ENCODE results near the gene PTPN5.
"Not testable (repeated sequence)": the region's sequence is repeated elsewhere in the genome, so short reads cannot be mapped to it uniquely, and the experiment has no call there.

PTPN5 gene

DNA sequence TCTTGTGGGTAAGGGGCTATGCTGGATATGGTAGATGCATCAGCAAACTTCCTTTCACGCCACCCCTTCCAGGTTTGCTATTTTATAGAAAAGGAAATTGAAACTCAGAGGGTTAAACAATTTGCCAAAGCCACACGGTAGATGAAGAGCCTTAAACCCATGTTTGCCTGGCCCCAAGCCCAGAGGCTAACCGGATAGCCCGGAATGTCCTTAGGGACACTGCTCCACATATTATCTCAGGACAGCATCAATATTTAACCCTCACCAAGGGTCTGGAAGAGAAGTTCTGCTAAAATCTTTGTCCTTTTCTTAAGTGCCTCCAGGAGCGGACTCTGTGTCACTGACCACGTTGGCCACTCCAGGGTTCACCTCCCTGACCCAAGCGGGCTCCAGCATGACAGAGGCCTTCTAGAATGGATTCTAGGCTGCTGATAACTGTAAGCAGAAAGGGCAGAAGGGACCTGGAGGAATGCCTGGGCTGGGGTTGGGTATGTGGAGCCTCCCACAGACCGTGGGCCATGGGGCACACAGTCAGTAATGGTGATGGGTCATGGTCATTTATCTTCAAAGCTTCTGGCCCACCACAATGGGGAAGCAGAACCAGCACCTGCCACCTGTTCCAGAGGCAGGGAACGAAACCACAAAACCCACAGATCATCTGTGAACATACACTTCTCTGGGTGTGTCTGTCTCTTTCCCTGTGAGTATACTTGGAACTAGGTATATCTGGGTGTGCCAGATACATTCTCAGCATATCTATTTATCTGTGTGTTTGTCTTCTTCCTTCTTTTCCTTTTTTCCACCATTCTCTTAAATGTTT, 98.4 kb downstream of the PTPN5 start:
- ATAC-seq (ENCODE audit: insufficient read depth, low read depth), result 0 out of 3 replicates have a peak, but pooled peaks have one; percentile 19
- Histone ChIP-seq H4K20me1 (ENCODE audit: insufficient read depth, low read length) (no peaks in the 10 kb centered on the region), H3K27ac (ENCODE audit: low read length) (no peak overlapping the region), H3K4me2 (ENCODE audit: insufficient read depth, low read length) (no peak overlapping the region), H3K79me2 (ENCODE audit: insufficient read depth, low read length) (no peaks in the 10 kb centered on the region), H3K9me3 (ENCODE audit: insufficient read depth, low read length, severe bottlenecking) (no peaks in the 10 kb centered on the region), H3K4me1 (ENCODE audit: insufficient read depth, low read length) (peaks cover 3% of the 10 kb centered on the region; the same call in 1 of the 2 replicates), H2AFZ (ENCODE audit: low read depth, low read length) (no peak overlapping the region), H3K4me3 (ENCODE audit: low read depth in 1 of 2, low read length in 2 of 2) (no peak overlapping the region), H3K27me3 (ENCODE audit: insufficient read depth, low read length, poor library complexity) (peaks cover 5% of the 10 kb centered on the region), H3K9ac (ENCODE audit: low read depth, low read length) (no peak overlapping the region), H3K36me3 (ENCODE audit: insufficient read depth, low read length) (no peaks in the 10 kb centered on the region)
- DNase-seq, result no peak
- TF ChIP-seq EZH2 (IDR thresholded peaks at IDR 0.05; ENCODE audit: borderline replicate concordance, low read depth, low read length, severe bottlenecking), result no peak
- TF ChIP-seq, protein P1, sequence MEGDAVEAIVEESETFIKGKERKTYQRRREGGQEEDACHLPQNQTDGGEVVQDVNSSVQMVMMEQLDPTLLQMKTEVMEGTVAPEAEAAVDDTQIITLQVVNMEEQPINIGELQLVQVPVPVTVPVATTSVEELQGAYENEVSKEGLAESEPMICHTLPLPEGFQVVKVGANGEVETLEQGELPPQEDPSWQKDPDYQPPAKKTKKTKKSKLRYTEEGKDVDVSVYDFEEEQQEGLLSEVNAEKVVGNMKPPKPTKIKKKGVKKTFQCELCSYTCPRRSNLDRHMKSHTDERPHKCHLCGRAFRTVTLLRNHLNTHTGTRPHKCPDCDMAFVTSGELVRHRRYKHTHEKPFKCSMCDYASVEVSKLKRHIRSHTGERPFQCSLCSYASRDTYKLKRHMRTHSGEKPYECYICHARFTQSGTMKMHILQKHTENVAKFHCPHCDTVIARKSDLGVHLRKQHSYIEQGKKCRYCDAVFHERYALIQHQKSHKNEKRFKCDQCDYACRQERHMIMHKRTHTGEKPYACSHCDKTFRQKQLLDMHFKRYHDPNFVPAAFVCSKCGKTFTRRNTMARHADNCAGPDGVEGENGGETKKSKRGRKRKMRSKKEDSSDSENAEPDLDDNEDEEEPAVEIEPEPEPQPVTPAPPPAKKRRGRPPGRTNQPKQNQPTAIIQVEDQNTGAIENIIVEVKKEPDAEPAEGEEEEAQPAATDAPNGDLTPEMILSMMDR (IDR thresholded peaks at IDR 0.05; ENCODE audit: borderline replicate concordance, extremely low read depth, low read length, poor library complexity, severe bottlenecking), result no peak

DNA sequence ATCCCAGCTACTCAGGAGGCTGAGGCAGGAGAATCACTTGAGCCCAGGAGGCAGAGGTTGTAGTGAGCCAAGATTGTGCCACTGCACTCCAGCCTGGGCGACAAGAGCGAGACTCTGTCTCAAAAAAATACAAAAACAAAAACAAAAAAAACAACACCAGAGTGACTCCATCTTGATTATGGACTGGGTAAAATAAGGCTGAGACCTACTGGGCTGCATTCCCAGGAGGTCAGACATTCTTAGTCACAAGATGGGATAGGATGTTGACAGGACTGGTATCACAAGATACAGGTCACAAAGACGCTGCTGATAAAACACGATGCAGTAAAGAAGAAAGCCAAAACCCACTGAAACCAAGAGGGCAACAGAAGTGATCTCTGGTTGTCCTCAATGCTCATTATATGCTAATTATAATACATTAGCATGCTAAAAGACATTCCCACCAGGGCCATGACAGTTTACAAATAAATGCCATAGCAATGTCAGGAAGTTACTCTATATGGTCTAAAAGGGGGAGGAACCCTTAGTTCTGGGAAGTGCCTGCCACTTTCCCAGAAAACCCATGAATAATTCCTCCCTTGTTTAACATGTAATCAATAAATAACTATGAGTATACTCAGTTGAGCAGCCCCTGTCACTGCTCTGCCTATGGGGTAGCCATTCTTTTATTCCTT, 100.0 kb downstream of the PTPN5 start:
- not testable (repeated sequence) for H3K4me2 ChIP-seq (ENCODE audit: insufficient read depth, low read length); H3K9ac ChIP-seq (ENCODE audit: low read depth, low read length); H3K4me3 ChIP-seq (ENCODE audit: low read depth in 1 of 2, low read length in 2 of 2); H3K79me2 ChIP-seq (ENCODE audit: insufficient read depth, low read length); H3K4me1 ChIP-seq (ENCODE audit: insufficient read depth, low read length); H2AFZ ChIP-seq (ENCODE audit: low read depth, low read length); DNase-seq; ATAC-seq (ENCODE audit: insufficient read depth, low read depth); H4K20me1 ChIP-seq (ENCODE audit: insufficient read depth, low read length); H3K9me3 ChIP-seq (ENCODE audit: insufficient read depth, low read length, severe bottlenecking); H3K36me3 ChIP-seq (ENCODE audit: insufficient read depth, low read length); H3K27ac ChIP-seq (ENCODE audit: low read length); H3K27me3 ChIP-seq (ENCODE audit: insufficient read depth, low read length, poor library complexity)

DNA sequence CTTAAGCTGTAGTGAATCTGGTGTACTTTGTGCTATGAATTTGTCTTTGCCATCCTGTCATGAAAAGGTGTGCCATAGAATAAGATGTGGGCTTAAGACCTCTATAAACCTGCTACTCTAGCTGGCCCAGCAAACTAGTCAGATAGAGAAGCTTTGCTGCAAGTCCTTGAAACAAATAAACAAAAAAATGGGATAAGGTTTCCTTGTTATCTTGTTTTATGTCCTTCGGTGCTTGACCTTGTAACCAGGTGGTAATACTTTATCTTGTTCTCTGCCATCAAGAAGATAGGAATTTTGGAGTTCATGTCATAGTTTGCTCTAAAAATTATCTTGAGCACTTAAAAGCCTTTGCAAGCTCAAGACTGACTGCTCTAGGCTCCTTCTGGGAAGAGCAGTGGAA, 107.3 kb downstream of the PTPN5 start:
- Histone ChIP-seq H3K4me2 (ENCODE audit: insufficient read depth, low read length) (no peak overlapping the region), H3K9ac (ENCODE audit: low read depth, low read length) (no peak overlapping the region), H3K9me3 (ENCODE audit: insufficient read depth, low read length, severe bottlenecking) (no peaks in the 10 kb centered on the region), H3K4me1 (ENCODE audit: insufficient read depth, low read length) (no peaks in the 10 kb centered on the region), H4K20me1 (ENCODE audit: insufficient read depth, low read length) (no peaks in the 10 kb centered on the region), H3K27ac (ENCODE audit: low read length) (no peak overlapping the region), H3K4me3 (ENCODE audit: low read depth in 1 of 2, low read length in 2 of 2) (no peak overlapping the region), H3K27me3 (ENCODE audit: insufficient read depth, low read length, poor library complexity) (peaks cover 3% of the 10 kb centered on the region), H3K79me2 (ENCODE audit: insufficient read depth, low read length) (no peaks in the 10 kb centered on the region), H2AFZ (ENCODE audit: low read depth, low read length) (no peak overlapping the region), H3K36me3 (ENCODE audit: insufficient read depth, low read length) (no peaks in the 10 kb centered on the region)
- DNase-seq (no peak), ATAC-seq (ENCODE audit: insufficient read depth, low read depth) (no peak)
- TF ChIP-seq EZH2 (IDR thresholded peaks at IDR 0.05; ENCODE audit: borderline replicate concordance, low read depth, low read length, severe bottlenecking), result no peak
- TF ChIP-seq, protein P1 (IDR thresholded peaks at IDR 0.05; ENCODE audit: borderline replicate concordance, extremely low read depth, low read length, poor library complexity, severe bottlenecking), result no peak

DNA sequence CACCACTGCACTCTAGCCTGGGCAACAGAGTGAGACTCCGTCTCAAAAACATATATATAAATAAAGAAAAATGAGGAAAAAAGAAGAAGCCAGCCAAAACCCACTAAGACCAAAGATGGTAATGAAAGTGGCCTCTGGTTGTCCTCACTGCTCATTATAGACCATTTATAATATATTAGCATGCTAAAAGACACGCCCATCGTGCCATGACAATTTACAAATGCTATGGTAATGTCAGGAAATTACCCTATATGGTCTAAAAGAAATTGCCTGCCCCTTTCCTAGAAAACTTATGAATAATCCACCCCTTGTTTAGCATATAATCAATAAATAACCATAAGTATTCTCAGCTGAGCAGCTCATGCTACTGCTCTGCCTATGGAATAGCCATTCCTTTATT, 109.1 kb downstream of the PTPN5 start:
- DNase-seq (no peak), ATAC-seq (ENCODE audit: insufficient read depth, low read depth) (no peak)
- Histone ChIP-seq H3K36me3 (ENCODE audit: insufficient read depth, low read length) (no peaks in the 10 kb centered on the region), H3K4me2 (ENCODE audit: insufficient read depth, low read length) (no peak overlapping the region), H3K4me1 (ENCODE audit: insufficient read depth, low read length) (no peaks in the 10 kb centered on the region), H3K79me2 (ENCODE audit: insufficient read depth, low read length) (no peaks in the 10 kb centered on the region), H2AFZ (ENCODE audit: low read depth, low read length) (no peak overlapping the region), H3K9me3 (ENCODE audit: insufficient read depth, low read length, severe bottlenecking) (no peaks in the 10 kb centered on the region), H3K4me3 (ENCODE audit: low read depth in 1 of 2, low read length in 2 of 2) (no peak overlapping the region), H3K27ac (ENCODE audit: low read length) (no peak overlapping the region), H3K9ac (ENCODE audit: low read depth, low read length) (no peak overlapping the region), H3K27me3 (ENCODE audit: insufficient read depth, low read length, poor library complexity) (peaks cover 3% of the 10 kb centered on the region), H4K20me1 (ENCODE audit: insufficient read depth, low read length) (no peaks in the 10 kb centered on the region)
- TF ChIP-seq, protein P1 (IDR thresholded peaks at IDR 0.05; ENCODE audit: borderline replicate concordance, extremely low read depth, low read length, poor library complexity, severe bottlenecking), result no peak
- TF ChIP-seq EZH2 (IDR thresholded peaks at IDR 0.05; ENCODE audit: borderline replicate concordance, low read depth, low read length, severe bottlenecking), result no peak

DNA sequence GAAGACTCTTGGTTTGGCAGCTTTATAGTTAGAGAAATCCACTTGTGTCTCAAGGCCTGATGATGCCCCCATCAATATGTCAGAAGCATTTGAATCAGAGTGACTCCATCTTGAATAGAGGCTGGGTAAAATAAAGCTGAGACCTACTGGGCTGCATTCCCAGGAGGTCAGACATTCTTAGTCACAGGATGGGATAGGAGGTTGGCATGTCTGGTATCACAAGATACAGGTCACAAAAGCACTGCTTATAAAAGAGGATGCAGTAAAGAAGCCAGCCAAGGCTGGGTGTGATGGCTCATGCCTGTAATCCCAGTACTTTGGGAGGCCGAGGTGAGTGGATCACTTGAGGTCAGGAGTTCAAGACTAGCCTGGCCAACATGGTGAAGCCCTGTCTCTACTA, 109.6 kb downstream of the PTPN5 start:
- not testable (repeated sequence) for DNase-seq; H3K4me1 ChIP-seq (ENCODE audit: insufficient read depth, low read length); ATAC-seq (ENCODE audit: insufficient read depth, low read depth); H3K4me3 ChIP-seq (ENCODE audit: low read depth in 1 of 2, low read length in 2 of 2); H3K9me3 ChIP-seq (ENCODE audit: insufficient read depth, low read length, severe bottlenecking); H4K20me1 ChIP-seq (ENCODE audit: insufficient read depth, low read length); H3K9ac ChIP-seq (ENCODE audit: low read depth, low read length); H2AFZ ChIP-seq (ENCODE audit: low read depth, low read length); H3K27me3 ChIP-seq (ENCODE audit: insufficient read depth, low read length, poor library complexity); H3K36me3 ChIP-seq (ENCODE audit: insufficient read depth, low read length); H3K27ac ChIP-seq (ENCODE audit: low read length); H3K4me2 ChIP-seq (ENCODE audit: insufficient read depth, low read length); H3K79me2 ChIP-seq (ENCODE audit: insufficient read depth, low read length)

Data from DND-41 (cell line).